GM21576 (cell line): ENCODE results near the gene SGTA.

Experiments used
- ATAC-seq: cut with Tn5 transposase; IDR thresholded peaks from one replicate; pipeline ENCODE4 v1.9.1; 2021; ENCODE audit warnings: mild to moderate bottlenecking, moderate library complexity; ENCODE audit not compliant: unreplicated experiment

The SGTA gene

GRCh38 chr19:2810141-2811091 lies 27.3 kb upstream of the SGTA start:
- no peak for ATAC-seq

- ATAC-seq, result no peak
These were observed 26.5 kb upstream of the SGTA start for GRCh38 chr19:2809387-2810140.

- no peak for ATAC-seq
These were observed 25.3 kb upstream of the SGTA start for GRCh38 chr19:2808129-2808941.

- ATAC-seq, result no peak
These were observed 24.5 kb upstream of the SGTA start for GRCh38 chr19:2807379-2808128.

- ATAC-seq, result no peak
These were observed 23.8 kb upstream of the SGTA start for GRCh38 chr19:2806736-2807378.

GRCh38 chr19:2805991-2806649 lies 23.0 kb upstream of the SGTA start:
- no peak for ATAC-seq

- ATAC-seq, result no peak
These were observed 22.3 kb upstream of the SGTA start for GRCh38 chr19:2805261-2805900.

GRCh38 chr19:2804156-2805004 lies 21.3 kb upstream of the SGTA start:
- ATAC-seq, result no peak

- ATAC-seq, result no peak
These were observed 20.5 kb upstream of the SGTA start for GRCh38 chr19:2803486-2804155.

- no peak for ATAC-seq
These were observed 19.8 kb upstream of the SGTA start for GRCh38 chr19:2802826-2803225.

- no peak for ATAC-seq
These were observed 17.4 kb upstream of the SGTA start for GRCh38 chr19:2800506-2800905.

GRCh38 chr19:2799273-2800020 lies 16.4 kb upstream of the SGTA start:
- ATAC-seq, result no peak

- ATAC-seq, result no peak
These were observed 15.7 kb upstream of the SGTA start for GRCh38 chr19:2798733-2799132.

GRCh38 chr19:2798158-2798685 lies 15.1 kb upstream of the SGTA start:
- no peak for ATAC-seq

- no peak for ATAC-seq
These were observed 14.2 kb upstream of the SGTA start for GRCh38 chr19:2797280-2797679.

- no peak for ATAC-seq
These were observed 13.7 kb upstream of the SGTA start for GRCh38 chr19:2796659-2797266.
